Measurements from ENCODE around the gene ZNF425.
"Not testable (repeated sequence)": the region's sequence is repeated elsewhere in the genome, so short reads cannot be mapped to it uniquely, and the experiment has no call there.

Gene ZNF425, protein sequence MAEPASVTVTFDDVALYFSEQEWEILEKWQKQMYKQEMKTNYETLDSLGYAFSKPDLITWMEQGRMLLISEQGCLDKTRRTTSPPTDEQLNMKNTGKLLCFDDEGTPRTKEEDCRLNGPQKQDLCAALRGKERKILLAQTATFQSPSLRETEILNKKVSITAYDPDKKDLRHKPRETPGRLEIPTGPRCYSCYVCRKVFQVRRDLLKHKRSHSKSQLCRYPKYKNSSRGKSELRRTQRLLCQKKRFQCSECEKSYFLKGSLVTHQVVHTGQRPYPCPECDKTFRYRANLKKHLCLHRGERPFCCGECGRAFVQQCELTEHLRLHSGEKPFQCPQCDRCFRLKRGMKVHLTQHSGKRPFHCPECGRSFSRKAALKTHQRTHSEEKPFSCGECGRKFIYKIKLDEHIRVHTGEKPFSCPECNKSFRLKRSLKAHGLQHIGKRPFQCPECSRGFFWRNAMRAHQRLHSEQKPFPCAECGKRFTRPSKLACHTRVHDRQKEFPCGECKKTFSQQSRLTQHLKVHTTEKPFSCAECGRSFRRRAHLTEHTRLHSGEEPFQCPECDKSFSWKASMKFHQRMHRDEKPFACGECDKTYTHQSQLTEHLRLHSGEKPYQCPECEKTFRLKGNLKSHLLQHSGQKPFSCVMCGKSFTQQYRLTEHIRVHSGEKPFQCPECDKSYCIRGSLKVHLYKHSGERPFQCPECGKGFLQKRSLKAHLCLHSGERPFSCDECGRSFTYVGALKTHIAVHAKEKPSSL

DNA sequence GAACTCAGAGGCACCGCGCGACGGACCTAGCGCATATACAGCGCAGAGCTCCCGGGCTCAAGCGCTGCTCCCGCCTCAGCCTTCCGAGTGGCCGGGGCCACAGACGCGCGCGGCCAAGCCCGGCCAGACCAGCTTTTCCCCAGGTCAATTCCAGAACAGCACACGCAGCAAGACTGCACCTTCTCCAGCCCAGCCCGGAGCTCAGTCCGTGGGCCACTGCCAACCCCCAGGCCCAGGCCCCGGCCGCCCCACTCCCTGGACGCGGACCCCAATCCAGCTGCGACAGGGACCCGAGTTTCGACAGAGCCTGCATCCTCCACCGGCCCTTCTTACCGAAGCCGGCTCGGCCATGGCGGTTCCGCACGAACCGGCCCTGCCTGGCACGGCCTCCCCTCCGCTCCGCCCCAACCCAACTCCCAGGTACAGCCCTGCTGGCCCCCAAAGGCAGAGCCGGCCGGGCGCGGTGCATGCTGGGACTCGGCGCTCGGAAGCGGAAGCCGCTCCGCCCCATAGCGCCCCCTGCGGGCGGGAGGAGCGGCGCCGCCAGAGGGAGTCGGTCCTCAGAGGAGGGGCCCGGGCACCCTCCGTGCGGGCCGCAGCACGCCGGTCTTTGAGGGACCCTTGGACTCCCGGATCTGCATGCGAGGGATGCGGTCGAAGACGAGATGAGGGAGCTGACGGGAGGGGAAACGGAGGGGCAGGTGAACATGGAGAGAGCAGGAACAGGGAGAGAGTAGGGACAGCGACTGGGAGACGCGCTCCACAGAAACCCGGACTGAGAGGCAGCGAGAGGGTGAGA, at the start of gene ZNF425:
ZNF425 (minus strand) TSS at position 462 of the 799 bp plus-strand sequence; CDS start at position 351, 111 bp downstream.
- peak; percentile 90 for DNase-seq (ENCODE audit: low spot score)

DNA sequence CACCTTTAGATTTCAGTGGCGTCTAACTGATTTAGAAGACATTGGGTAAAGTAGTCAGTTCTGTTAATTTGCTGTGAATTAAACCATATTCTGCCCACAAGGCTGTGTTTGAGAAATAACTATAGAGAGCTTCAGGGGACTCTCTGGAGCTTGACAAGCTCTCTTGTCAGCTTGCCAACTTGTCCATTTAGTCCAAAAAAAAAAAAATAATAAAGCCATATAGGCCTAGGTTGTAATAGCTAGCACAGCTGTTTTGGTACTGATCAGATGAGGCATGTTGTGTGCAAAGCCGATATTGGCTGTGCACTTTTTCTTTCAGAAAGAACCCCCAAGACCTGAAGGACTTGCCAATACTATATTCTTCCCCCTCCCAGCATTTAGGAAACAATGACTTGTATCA, 49.0 kb upstream of the ZNF425 start:
- no peak for DNase-seq (ENCODE audit: low spot score)

DNA sequence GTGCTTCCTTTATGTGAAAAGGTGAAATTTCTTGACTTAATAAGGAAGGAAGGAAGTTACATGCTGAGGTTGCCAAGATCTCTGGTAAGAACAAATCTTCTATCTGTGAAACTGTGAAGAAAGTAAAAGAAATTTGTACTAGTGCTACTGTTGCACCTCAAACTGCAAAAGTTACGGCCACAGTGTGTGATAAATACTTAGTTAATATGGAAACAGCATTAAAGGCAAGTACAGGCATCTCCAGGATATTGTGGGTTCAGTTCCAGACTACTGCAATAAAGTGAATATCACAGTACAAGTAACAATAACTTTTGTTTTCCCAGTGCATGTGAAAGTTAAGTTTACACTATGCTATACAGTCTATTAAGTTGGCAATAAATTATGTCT, 46.4 kb upstream of the ZNF425 start:
- no peak for DNase-seq (ENCODE audit: low spot score)

DNA sequence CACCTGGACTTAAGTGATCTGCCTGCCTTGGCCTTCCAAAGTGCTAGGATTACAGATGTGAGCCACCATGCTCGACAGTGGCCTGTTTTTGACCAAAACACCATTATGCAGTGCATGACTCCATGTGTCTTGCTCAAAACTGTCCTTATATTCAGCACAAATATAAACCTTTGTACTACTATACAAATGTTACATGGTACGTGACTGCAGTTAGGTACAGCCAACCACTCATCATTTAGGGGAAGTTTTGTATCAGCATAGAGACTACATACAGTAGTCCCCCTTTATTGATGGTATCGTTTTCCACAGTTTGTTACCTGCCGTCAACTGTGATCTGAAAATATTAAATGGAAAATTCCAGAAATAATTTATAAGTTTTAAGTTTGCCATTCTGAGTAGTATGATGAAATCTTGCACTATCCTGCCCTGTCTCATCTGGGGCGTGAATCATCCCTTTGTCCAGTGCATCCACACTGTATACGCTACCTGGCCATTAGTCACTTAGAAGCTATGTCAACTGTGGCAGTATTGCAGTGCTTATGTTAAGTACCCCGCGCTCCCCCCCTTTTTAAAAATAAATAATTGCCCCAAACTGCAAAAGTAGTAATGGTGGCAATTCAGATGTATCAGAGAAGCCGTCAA, 45.9 kb upstream of the ZNF425 start:
- no peak for DNase-seq (ENCODE audit: low spot score)

DNA sequence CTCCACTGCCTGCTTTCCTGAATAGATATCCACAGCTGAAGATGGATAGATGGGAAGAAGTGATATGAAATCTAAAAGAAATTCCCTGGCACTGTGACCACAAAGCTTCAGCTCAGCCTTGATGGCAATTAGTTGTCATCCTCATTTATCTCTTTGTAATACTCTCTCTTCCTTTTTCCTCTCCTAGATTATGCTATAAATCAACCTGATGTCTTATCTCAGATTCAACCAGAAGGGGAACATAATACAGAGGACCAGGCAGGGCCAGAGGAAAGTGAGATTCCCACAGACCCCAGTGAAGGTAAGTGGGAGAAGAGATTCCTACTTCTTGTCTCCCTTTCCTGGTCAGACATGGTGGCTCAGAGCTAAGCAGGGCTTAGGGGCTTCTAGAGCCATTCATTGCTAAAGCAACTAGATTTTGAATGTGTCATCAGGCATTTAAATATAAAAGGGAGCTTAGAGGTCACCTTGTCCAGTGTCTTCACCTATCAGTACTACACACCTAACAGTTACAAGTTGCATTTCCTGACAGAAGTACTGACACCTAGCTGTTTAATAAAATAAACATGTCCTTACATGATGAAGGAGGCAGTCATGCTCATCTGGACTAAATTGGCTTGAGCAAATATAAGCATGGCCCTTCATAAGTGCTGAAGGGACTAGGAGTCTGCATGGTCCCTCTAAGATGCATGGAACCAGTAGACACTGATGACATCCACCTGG, 40.7 kb upstream of the ZNF425 start:
- no peak for DNase-seq (ENCODE audit: low spot score)

DNA sequence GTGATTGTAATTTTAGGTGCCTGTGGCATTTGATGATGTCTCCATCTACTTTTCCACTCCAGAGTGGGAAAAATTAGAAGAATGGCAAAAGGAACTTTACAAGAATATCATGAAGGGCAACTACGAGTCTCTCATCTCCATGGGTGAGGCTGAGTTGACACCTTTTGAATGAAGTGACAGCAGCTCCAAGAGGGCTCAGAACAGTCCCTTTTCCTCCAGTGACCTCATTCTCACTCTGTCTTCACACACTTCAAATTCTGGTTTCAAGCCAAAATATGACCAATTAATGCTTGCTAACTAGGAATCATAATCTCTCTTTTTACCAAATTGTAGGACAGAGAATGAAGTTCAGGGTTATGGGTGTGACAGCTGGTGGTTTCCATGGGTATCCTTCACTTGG, 40.0 kb upstream of the ZNF425 start:
- no peak for DNase-seq (ENCODE audit: low spot score)

DNA sequence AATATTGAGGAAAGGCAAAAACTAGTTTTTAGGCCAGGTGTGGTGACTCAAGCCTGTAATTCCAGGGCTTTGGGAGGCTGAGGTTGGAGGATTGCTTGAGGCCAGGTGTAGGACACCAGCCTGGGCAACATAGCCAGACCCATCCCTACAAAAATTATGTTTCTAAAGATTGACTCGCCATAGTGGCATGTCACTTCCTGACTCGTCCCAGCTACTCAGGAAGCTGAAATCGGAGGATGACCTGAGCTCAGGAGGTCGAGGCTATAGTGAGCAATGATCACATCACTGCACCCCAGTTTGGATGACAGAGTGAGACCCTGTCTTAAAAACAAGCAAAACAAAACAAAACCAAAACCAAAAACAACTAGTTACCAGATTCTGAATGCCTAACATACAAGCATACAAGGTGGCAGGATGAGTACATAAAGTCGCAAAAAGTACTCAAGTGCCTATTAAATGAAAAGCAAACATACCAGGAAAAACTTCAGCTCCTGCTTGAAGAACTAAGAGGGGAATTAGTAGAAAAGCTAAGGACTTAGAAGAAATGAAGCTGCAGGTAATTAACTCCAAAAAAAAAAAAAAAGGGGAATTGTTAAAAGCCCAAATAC, 35.2 kb upstream of the ZNF425 start:
- no peak for DNase-seq (ENCODE audit: low spot score)

DNA sequence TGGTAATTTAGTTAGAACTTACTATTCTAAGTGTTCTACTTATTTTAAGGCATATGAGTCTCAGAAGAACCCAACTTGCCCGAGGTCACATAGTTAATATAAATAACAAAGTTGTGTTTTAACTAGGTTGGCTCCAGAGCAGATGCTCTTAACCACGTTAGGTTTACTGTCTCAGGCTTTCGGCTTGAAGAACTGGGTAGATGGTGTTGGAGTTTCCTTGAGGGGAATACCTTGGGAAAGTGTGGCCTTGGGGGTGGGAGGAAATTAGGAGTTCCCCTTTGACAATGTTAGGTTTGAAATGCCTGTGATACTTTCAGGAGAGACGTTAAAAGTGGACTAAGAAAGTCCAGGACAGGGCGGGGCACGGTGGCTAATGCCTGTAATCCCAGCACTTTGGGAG, 30.8 kb upstream of the ZNF425 start:
- no peak for DNase-seq (ENCODE audit: low spot score)

DNA sequence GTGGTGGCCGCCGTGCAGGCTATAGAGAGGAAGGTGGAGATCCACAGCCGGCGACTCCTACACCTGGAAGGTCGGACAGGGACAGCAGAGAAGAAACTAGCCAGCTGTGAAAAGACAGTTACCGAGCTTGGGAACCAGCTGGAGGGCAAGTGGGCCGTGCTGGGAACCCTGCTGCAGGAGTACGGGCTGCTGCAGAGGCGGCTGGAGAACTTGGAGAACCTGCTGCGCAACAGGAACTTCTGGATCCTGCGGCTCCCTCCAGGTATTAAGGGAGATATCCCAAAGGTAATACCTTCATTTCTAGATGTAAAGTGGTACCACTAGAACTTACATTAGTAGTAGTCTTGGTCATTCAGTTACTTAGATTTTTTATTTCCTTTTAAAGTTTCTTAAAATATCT, 27.9 kb upstream of the ZNF425 start:
- no peak for DNase-seq (ENCODE audit: low spot score)

DNA sequence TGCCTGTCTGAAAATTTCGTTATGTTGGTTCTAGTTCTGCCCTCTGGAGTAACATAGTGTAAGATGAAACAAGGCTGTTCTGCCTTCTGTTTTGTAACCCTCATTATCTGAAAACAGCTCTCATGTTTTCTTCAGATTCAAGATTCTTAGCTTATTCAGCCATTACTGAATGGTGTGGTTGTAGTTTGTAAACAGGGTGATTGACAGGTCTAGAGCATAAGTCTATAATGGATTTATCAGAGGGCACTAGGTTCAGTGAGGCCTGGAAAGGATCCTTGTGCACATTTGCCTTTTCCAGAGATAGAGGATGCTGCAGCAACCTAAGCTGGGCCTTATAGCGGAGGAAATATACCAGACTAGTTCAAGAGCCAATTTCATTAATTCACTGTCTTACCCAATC, 27.2 kb upstream of the ZNF425 start:
- DNase-seq (ENCODE audit: low spot score): no peak

DNA sequence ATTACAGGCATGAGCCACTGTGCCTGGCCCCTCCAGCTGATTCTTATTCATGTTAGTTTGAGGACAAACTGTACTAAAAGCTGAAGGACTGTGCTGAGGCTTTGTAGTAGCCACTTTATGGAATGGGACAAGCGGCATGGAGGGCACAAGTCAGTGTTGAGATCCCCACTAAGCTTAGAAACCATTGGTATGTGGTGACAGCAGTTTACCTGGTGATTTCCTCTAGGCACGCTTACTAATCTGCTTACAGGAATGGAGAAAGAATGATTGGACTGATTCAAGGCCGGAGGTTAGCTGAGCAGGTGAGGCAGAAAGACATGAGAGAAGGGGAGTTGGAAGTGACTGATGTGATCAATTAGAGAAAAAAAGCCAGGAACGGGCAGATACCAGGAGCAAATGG, 24.9 kb upstream of the ZNF425 start:
- DNase-seq (ENCODE audit: low spot score): no peak

DNA sequence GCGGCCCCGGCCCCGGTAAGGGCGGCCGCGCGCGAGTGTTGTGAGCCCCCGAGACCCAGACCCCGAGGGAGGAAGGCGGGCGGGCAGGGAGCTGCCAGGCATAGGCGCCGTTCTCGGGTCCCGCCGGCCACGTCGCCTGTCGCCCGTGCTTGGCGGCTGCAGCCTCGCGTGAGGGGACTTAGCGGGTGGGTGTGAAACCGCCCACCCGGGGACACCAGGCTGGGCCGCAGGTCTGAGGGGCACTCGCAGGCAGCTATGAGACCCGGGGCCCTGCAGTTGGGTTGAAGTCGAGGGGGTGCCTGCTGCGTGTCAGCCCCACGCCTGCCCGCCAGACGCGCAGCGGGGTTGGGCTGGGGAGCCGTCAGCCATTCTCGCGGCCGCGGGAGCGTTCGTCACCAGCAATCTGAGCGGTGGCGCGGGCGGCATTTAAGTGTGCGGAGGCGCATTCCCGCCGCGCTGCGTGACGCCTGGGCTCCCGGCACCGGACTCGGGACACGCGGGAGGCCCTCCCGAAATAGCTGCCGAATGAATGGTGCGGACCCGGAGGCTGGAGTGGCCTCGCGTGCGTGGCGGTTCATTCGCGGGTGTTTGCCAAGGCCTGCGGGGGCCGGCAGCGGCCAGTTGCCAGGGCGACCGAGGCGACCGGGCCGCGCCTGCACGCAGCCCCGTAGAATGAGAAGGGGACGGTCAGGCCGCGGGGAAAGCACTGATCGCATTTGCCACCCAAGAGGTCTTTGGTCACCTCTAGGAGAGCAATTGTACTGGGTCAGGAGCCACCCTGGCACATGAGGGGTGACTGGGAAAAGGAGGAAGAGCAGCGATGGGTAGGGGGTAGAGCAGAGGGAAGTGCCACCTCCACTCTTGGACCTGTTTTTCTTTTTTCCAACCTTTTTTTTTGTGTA, 21.9 kb upstream of the ZNF425 start:
- peak; percentile 62 for DNase-seq (ENCODE audit: low spot score)

DNA sequence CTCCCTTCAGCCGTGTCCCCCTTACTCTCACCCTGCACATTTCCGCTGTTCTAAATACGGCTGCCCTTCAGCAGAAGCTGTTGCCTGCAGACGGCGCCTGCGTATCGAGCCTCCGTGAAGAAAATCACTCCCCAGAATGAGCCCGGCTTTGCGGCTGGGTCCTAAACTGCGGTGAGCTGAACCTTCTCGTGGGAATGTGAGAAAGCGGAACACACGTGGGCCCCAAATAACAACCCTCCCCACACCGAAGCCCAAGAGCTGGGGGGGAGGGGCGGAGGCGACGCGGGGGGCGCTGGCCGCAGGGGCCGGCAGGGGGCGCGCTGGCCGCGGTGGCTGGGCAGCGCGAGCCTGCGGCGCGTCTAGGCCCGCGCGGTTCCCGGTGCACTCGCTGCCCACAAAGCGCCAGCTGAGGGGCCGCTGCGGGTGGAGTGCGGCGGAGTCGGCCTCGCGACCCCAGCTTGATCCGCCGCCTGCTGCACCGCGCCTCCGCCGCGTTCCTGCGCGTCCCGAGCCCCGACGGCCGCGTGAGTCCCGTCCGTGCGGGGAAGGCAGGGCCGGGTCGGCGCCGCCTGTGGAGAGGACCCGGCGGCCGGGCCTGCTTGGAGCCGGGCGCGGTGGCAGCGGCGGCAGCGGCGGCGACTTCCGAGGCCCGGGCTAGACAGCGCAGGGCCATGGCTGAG, 21.1 kb upstream of the ZNF425 start, which contains the start of gene ZNF398:
ZNF398 (plus strand) TSS at position 382 of the 680 bp plus-strand sequence; CDS start at position 672, 290 bp downstream.
- peak; percentile 86 for DNase-seq (ENCODE audit: low spot score)

DNA sequence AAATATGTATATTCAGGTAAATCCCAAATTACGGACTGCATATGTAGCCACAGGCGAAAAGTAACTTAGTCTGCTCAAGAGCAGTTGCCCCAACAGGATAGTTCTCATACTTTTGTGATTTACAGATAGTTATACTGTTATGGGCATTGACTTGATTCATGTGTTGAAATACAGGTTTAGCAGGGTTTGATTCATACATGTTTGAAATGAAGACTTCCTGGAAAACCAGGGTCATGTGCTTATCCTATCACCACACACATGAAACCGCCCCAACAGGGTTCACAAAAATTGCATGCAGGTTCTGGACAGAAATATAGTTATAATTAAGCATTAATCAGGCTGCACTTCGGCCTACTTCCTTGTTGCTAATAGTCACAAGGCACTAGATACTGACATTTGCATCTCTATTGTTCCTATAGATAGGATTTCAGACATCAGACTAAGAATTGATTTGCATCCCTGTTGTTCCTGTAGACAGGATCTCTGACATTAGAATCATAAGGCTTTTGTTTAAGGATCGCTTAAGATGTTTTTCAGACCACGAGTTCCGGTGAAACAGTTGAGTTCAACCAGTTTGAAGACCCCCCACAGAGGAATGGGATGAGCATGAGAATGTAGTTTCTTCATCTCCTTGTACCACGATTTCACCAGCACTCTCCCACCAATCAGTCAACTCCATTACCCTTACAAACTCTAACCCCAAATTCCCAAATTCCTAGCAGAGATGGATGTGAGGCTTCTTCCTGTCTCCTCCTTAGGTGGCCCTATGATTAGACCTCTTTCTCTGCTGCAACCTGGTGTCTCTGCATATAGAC, 19.1 kb upstream of the ZNF425 start:
- DNase-seq (ENCODE audit: low spot score): no peak

DNA sequence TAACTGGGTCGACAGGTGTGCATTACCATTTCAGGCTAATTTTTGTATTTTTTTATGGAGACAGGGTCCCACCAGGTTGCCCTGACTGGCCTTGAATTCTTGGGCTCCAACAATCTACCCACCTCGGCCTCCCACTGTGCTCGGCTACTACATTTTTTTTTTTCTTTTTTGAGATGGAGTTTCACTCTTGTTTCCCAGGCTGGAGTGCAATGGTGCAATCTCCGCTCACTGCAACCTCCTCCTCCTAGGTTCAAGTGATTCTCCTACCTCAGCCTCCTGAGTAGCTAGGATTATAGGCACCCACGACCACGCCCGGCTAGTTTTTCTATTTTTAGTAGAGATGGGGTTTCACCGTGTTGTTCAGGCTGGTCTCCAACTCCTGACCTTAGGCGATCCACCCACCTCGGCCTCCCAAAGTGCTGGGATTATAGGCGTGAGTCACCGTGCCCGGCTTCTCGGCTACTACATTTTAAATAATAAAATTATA, 18.4 kb upstream of the ZNF425 start:
- not testable (repeated sequence) for DNase-seq (ENCODE audit: low spot score)

DNA sequence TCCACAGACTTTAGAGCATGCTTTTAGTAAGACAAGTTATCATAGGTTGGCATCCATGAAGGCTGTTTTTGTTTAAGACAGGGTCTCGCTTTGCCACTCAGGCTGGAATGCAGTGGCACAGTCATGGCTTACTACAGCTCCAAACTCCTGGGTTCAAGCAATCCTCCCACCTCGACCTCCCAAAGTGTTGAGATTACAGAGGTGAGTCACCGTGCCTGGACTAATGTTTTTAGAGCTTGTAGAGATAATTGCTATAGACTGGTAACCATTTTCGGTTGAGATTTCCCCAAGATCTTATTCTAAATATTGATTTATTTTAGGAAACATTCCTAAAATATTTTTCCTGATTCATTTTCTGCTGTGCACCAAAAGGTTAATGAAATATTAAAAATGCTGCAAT, 15.8 kb upstream of the ZNF425 start:
- no peak for DNase-seq (ENCODE audit: low spot score)

DNA sequence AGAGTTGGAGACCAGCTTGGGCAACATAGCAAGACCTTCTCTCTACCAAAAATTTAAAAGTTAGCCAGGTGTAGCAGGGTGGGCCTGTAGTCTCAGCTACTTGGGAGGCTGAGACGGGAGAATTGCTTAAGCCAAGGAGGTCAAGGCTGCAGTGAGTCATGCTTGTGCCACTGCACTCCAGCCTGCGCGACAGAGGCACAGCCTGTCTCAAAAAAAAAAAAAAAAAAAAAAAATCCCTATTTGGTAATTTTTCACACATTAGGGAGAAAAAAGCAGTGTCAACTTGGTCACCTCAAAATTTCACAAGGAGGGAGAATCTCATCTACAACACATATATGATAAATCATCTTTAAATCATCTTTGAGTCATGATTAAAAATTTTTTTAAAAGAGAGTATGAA, 14.7 kb upstream of the ZNF425 start:
- DNase-seq (ENCODE audit: low spot score): no peak

DNA sequence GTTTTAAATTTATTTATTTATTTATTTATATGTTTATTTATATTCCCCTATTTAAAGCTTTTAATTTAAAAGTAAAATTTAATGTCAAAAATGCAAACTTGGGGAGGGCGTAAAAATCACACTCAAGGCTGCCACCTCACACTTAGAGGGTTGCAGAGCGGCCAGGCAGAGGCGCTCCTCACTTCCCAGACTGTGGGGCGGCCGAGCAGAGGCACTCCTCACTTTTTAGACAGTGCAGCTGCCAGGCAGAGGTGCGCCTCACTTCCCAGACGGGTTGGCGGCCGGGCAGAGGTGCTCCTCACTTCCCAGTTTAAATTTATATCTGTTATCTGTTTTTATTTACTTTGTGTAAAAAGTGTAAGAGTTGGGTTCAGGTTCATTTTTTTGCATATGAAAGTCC, 10.0 kb upstream of the ZNF425 start:
- no peak for DNase-seq (ENCODE audit: low spot score)
